Measurements from ENCODE around the gene RNF180. TPM values are rescaled to one million over a fixed set of nuclear protein-coding genes. Genes with fewer than 3 reads are reported as not detected.
A peak's percentile ranks its signal among the peaks of the same experiment; 100 is the strongest.

RNF180 gene
- total RNA-seq, 1 experiment from 2014 or later, result 7.8 TPM

GRCh38 chr5:64165160-64165499 lies 513 bp upstream of the RNF180 start:
- H3K27ac ChIP-seq (ENCODE audit: low read length), result peak overlapping the region; percentile 39; the same call in 1 of the 2 replicates
- ATAC-seq, result no peak; the same call in 1 of the 2 replicates
- TF ChIP-seq TCF7L2 (IDR thresholded peaks at IDR 0.05; ENCODE audit: low read depth, low read length), result no peak
- TF ChIP-seq CTCF (IDR thresholded peaks at IDR 0.05), result no peak
- no peak for TF ChIP-seq REST (IDR thresholded peaks at IDR 0.05; ENCODE audit: insufficient read depth in 1 of 2, low read depth in 2 of 2, low read length in 1 of 2)
- no peak for TF ChIP-seq SIN3A (IDR thresholded peaks at IDR 0.05; ENCODE audit: borderline replicate concordance, insufficient read depth, low read depth, low read length)
- TF ChIP-seq POLR2AphosphoS5 (IDR thresholded peaks at IDR 0.05; ENCODE audit: low read depth, low read length), result no peak
- H3K36me3 ChIP-seq (ENCODE audit: control insufficient read depth, insufficient read depth, low read length), result no peaks in the 10 kb centered on the region
- peak overlapping the region; percentile 62 to 66 for H3K4me3 ChIP-seq (ENCODE audit: low read depth in 2 of 2, low read length in 2 of 2)
- H3K9me3 ChIP-seq (ENCODE audit: control insufficient read depth, insufficient read depth, low read depth, low read length), result no peaks in the 10 kb centered on the region
- no peak for DNase-seq (ENCODE audit: low read depth, low spot score)
- in situ Hi-C loops (cut with HindIII; ENCODE audit: low pct_unique_long_range_greater_than_20kb, low sequenced_read_pairs), result no loop called here
- CTCF ChIA-PET, result no interaction called here
- BruUV-seq (replicated peaks), result no TSS peak
- POLR2A ChIA-PET, result no interaction called here
- H3K27me3 ChIP-seq (ENCODE audit: control insufficient read depth, insufficient read depth, low read length), result peaks cover 5% of the 10 kb centered on the region; the same call in 1 of the 2 replicates
- intact Hi-C loops (cut with micrococcal nuclease; ENCODE audit: unreplicated experiment), result no loop called here
- 0 out of 2 replicates have a peak, but pooled peaks cover 4% of the 10 kb centered on the region for H3K4me1 ChIP-seq (ENCODE audit: control insufficient read depth, insufficient read depth, low read length)

GRCh38 chr5:64166201-64166959 lies 737 bp downstream of the RNF180 start:
- 0 out of 2 replicates have a peak, but pooled peaks cover 4% of the 10 kb centered on the region for H3K4me1 ChIP-seq (ENCODE audit: control insufficient read depth, insufficient read depth, low read length)
- H3K4me3 ChIP-seq (ENCODE audit: low read depth in 2 of 2, low read length in 2 of 2), result peak overlapping the region; percentile 62 to 66
- no TSS peak for BruUV-seq (replicated peaks)
- CTCF ChIA-PET, result no interaction called here
- no peak for DNase-seq (ENCODE audit: low read depth, low spot score)
- ATAC-seq, result peak; percentile 74
- no peaks in the 10 kb centered on the region for H3K36me3 ChIP-seq (ENCODE audit: control insufficient read depth, insufficient read depth, low read length)
- in situ Hi-C loops (cut with HindIII; ENCODE audit: low pct_unique_long_range_greater_than_20kb, low sequenced_read_pairs) (no loop called here), intact Hi-C loops (cut with micrococcal nuclease; ENCODE audit: unreplicated experiment) (no loop called here)
- H3K9me3 ChIP-seq (ENCODE audit: control insufficient read depth, insufficient read depth, low read depth, low read length), result no peaks in the 10 kb centered on the region
- POLR2A ChIA-PET, result no interaction called here
- peaks cover 5% of the 10 kb centered on the region; the same call in 1 of the 2 replicates for H3K27me3 ChIP-seq (ENCODE audit: control insufficient read depth, insufficient read depth, low read length)
- peak overlapping the region; percentile 72 for H3K27ac ChIP-seq (ENCODE audit: low read length)
- TF ChIP-seq TCF7L2 (IDR thresholded peaks at IDR 0.05; ENCODE audit: low read depth, low read length) (no peak), CTCF (IDR thresholded peaks at IDR 0.05) (no peak), POLR2AphosphoS5 (IDR thresholded peaks at IDR 0.05; ENCODE audit: low read depth, low read length) (no peak), REST (IDR thresholded peaks at IDR 0.05; ENCODE audit: insufficient read depth in 1 of 2, low read depth in 2 of 2, low read length in 1 of 2) (no peak), SIN3A (IDR thresholded peaks at IDR 0.05; ENCODE audit: borderline replicate concordance, insufficient read depth, low read depth, low read length) (no peak)

All from Panc1 (cell line).